Liver (tissue), 9 donors: Measurements from ENCODE around the gene KRIT1. TPM values are rescaled to one million over a fixed set of nuclear protein-coding genes. Genes with fewer than 3 reads are reported as not detected.

Experiments used
- DNase-seq: peaks from one replicate; pipeline ENCODE4 v3.0.0-alpha.2; 2017; ENCODE audit warnings: low spot score
- H3K27ac ChIP-seq, 2 donors: one replicate each; pipeline ENCODE4 v1.7.0; 2013; ENCODE audit warnings: inconsistent platforms in 2 of 2, low read length in 2 of 2, control low read depth in 1 of 2, low read depth in 1 of 2, mild to moderate bottlenecking in 1 of 2
- H3K27me3 ChIP-seq, 4 donors: one replicate each; pipeline versions ENCODE4 v1.6.1 to v1.7.0; 2013; ENCODE audit warnings: low read length in 3 of 4, inconsistent platforms in 1 of 4, mild to moderate bottlenecking in 1 of 4, moderate library complexity in 1 of 4; ENCODE audit not compliant: control insufficient read depth in 4 of 4, insufficient read depth in 4 of 4
- H3K36me3 ChIP-seq, 4 donors: one replicate each; pipeline versions ENCODE4 v1.6.1 to v1.7.0; 2013; ENCODE audit warnings: low read length in 3 of 4, mild to moderate bottlenecking in 3 of 4, low read depth in 1 of 4, moderate library complexity in 1 of 4; ENCODE audit not compliant: control insufficient read depth in 4 of 4, insufficient read depth in 3 of 4
- H3K4me1 ChIP-seq, 4 donors: one replicate each; pipeline versions ENCODE4 v1.6.1 to v1.7.0; 2013; ENCODE audit warnings: low read length in 3 of 4, mild to moderate bottlenecking in 3 of 4, moderate library complexity in 1 of 4; ENCODE audit not compliant: control insufficient read depth in 4 of 4, insufficient read depth in 4 of 4
- H3K4me3 ChIP-seq, 3 donors: one replicate each; pipeline versions ENCODE4 v1.6.1 to v1.7.0; 2013; ENCODE audit warnings: low read length in 3 of 3, control low read depth in 1 of 3, low read depth in 1 of 3, mild to moderate bottlenecking in 1 of 3
- H3K9ac ChIP-seq, 2 donors: one replicate each; pipeline ENCODE4 v1.7.0; 2013; ENCODE audit warnings: low read length in 2 of 2, mild to moderate bottlenecking in 2 of 2, moderate library complexity in 2 of 2, control low read depth in 1 of 2, low read depth in 1 of 2
- H3K9me3 ChIP-seq, 4 donors: one replicate each; pipeline versions ENCODE4 v1.6.1 to v1.7.0; 2013; ENCODE audit warnings: low read length in 3 of 4; ENCODE audit not compliant: control insufficient read depth in 4 of 4
- EGR1 ChIP-seq, 2 donors: IDR thresholded peaks; 2 replicates each; pipeline ENCODE4 v1.6.1; 2016 to 2018; ENCODE audit warnings: antibody characterized with exemption in 2 of 2, low read depth in 2 of 2
- FOXA1 ChIP-seq: IDR thresholded peaks from 2 replicates; pipeline ENCODE4 v1.6.1; 2016; ENCODE audit warnings: antibody characterized with exemption
- FOXA2 ChIP-seq: IDR thresholded peaks from 2 replicates; pipeline ENCODE4 v1.6.1; 2016; ENCODE audit warnings: antibody characterized with exemption
- GABPA ChIP-seq, 2 donors: IDR thresholded peaks in 1 of 2; conservative IDR thresholded peaks in 1 of 2; 2 replicates each; pipeline ENCODE4 v1.6.1; 2016; ENCODE audit warnings: antibody characterized with exemption in 2 of 2, mild to moderate bottlenecking in 1 of 2, moderate library complexity in 1 of 2
- HNF4A ChIP-seq, 2 donors: conservative IDR thresholded peaks; 2 replicates each; pipeline ENCODE4 v1.6.1; 2016; ENCODE audit warnings: antibody characterized with exemption in 2 of 2, mild to moderate bottlenecking in 2 of 2
- NR2F2 ChIP-seq: IDR thresholded peaks from 2 replicates; pipeline ENCODE4 v1.6.1; 2016; ENCODE audit warnings: antibody characterized with exemption
- RAD21 ChIP-seq, 2 donors: IDR thresholded peaks; 2 replicates each; pipeline ENCODE4 v1.6.1; 2016; ENCODE audit warnings: antibody characterized with exemption in 2 of 2, mild to moderate bottlenecking in 2 of 2
- REST ChIP-seq: IDR thresholded peaks from 2 replicates; pipeline ENCODE4 v1.6.1; 2016; ENCODE audit warnings: antibody characterized with exemption, mild to moderate bottlenecking
- TAF1 ChIP-seq: conservative IDR thresholded peaks from 2 replicates; pipeline ENCODE4 v1.6.1; 2016; ENCODE audit warnings: antibody characterized with exemption, mild to moderate bottlenecking
- WGBS: extraction: QIAGEN DNeasy Blood & Tissue Kit; methylation state at CpG from one replicate; pipeline ENCODE4 v1.1.7; 2013; 5-methylcytosine and 5-hydroxymethylcytosine counted together
- polyA plus RNA-seq, 2 donors: library from polyadenylated mRNA; stranded (reverse) in 1 of 2; unstranded in 1 of 2; fragments of 200-250 nt in 1 of 2; fragments of >200 nt in 1 of 2; fragmentation: Nextera tagmentation in 1 of 2; extraction: Ambion mirVana in 1 of 2; gene quantifications; one replicate each; pipeline versions ENCODE4 v1.2.1 to v1.2.3, GENCODE V29; 2013 to 2015
- total RNA-seq, 2 donors: library from RNA; depleted of rRNA; stranded (reverse); fragments of >200 nt; gene quantifications; one replicate each; pipeline ENCODE4 v1.2.3, GENCODE V29; 2014
- TF ChIP-seq, protein P1 (sequence below): IDR thresholded peaks from 2 replicates; pipeline ENCODE4 v1.6.1; 2016; ENCODE audit warnings: antibody characterized with exemption
- donor health status: healthy.
- donor health status: healthy.
- donor health status: healthy.
- donor health status: healthy.
- donor health status: healthy.

The KRIT1 gene
- total and polyA plus RNA-seq, 4 donors, result 8.0 to 48.4 (median 23.9) TPM

GRCh38 chr7:92250603-92251002 is 4.9 kb upstream of the KRIT1 start:
- no peak overlapping the region for H3K27ac ChIP-seq
- H3K9me3 ChIP-seq, result no peaks in the 10 kb centered on the region
- H3K36me3 ChIP-seq, result no peaks in the 10 kb centered on the region
- DNase-seq, result no peak
- no peak overlapping the region for H3K4me3 ChIP-seq
- H3K9ac ChIP-seq, result no peak overlapping the region
- TF ChIP-seq TAF1 (no peak), REST (no peak), EGR1 (IDR thresholded peaks at IDR 0.05; ENCODE audit: low read depth in 2 of 2) (no peak), RAD21 (IDR thresholded peaks at IDR 0.05) (no peak), FOXA2 (no peak)
- TF ChIP-seq, protein P1, sequence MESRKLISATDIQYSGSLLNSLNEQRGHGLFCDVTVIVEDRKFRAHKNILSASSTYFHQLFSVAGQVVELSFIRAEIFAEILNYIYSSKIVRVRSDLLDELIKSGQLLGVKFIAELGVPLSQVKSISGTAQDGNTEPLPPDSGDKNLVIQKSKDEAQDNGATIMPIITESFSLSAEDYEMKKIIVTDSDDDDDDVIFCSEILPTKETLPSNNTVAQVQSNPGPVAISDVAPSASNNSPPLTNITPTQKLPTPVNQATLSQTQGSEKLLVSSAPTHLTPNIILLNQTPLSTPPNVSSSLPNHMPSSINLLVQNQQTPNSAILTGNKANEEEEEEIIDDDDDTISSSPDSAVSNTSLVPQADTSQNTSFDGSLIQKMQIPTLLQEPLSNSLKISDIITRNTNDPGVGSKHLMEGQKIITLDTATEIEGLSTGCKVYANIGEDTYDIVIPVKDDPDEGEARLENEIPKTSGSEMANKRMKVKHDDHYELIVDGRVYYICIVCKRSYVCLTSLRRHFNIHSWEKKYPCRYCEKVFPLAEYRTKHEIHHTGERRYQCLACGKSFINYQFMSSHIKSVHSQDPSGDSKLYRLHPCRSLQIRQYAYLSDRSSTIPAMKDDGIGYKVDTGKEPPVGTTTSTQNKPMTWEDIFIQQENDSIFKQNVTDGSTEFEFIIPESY, result no peak
- H3K4me1 ChIP-seq, result peaks cover 0 to 19% (median 16%) of the 10 kb centered on the region in 4 donors
- no peaks in the 10 kb centered on the region for H3K27me3 ChIP-seq

- peak; percentile 36 for DNase-seq
- peak overlapping the region; percentile 50 to 92 for H3K27ac ChIP-seq
- under 1% methylated on average over 35 of the region's 35 CpGs for WGBS
- no peak for TF ChIP-seq EGR1 (IDR thresholded peaks at IDR 0.05; ENCODE audit: low read depth in 2 of 2)
- no peak for TF ChIP-seq FOXA1
- no peak for TF ChIP-seq NR2F2
- TF ChIP-seq HNF4A (conservative IDR thresholded peaks at IDR 0.05), result no peak
- TF ChIP-seq, protein P1, result no peak
- no peak for TF ChIP-seq GABPA (IDR thresholded peaks at IDR 0.05 in 1 of 2, conservative IDR thresholded peaks at IDR 0.05 in 1 of 2)
- no peaks in the 10 kb centered on the region for H3K9me3 ChIP-seq
- peak overlapping the region; percentile 87 to 99 (median 95) for H3K4me3 ChIP-seq
- peaks cover 0 to 29% (median 28%) of the 10 kb centered on the region in 4 donors for H3K4me1 ChIP-seq
- peak overlapping the region; percentile 76 to 77 for H3K9ac ChIP-seq
- H3K36me3 ChIP-seq, result no peaks in the 10 kb centered on the region
- H3K27me3 ChIP-seq, result no peaks in the 10 kb centered on the region
Observed at GRCh38 chr7:92246360-92247101, 817 bp upstream of the KRIT1 start.
